SK-N-MC (cell line): ENCODE measurements around the gene SYN1.

Source experiments
- EZH2 ChIP-seq: fragments of 200-600 bp; sonication (generic); IDR thresholded peaks from one replicate; pipeline ENCODE4 v1.6.1; 2017; ENCODE audit warnings: antibody characterized with exemption
- POLR2AphosphoS5 ChIP-seq: IDR thresholded peaks from 2 replicates; pipeline ENCODE4 v1.6.1; 2012; ENCODE audit warnings: mild to moderate bottlenecking, low read depth, low read length, borderline replicate concordance

GRCh38 chrX:47621851-47622250 lies 2.2 kb upstream of the SYN1 start:
- TF ChIP-seq EZH2, result no peak
- TF ChIP-seq POLR2AphosphoS5, result no peak
